H9 (cell line): ENCODE measurements around the gene RLF. TPM values are rescaled to one million over a fixed set of nuclear protein-coding genes. Genes with fewer than 3 reads are reported as not detected.

Experiments
- DNase-seq: peaks from one replicate; pipeline ENCODE4 v3.0.0-alpha.2; 2017
- H2AFZ ChIP-seq: one replicate; pipeline ENCODE4 v1.6.1; 2013; ENCODE audit warnings: mild to moderate bottlenecking, low read length, control low read depth, moderate library complexity
- H2AK5ac ChIP-seq: 2 replicates; pipeline ENCODE4 v1.6.1; 2013; ENCODE audit warnings: low read length, control low read depth, mixed read lengths; ENCODE audit not compliant: insufficient read length
- H2BK120ac ChIP-seq: one replicate; pipeline ENCODE4 v1.6.1; 2013; ENCODE audit warnings: low read depth, mild to moderate bottlenecking, low read length, control low read depth, inconsistent platforms; ENCODE audit not compliant: poor library complexity, severe bottlenecking
- H2BK12ac ChIP-seq: 2 replicates; pipeline ENCODE4 v1.6.1; 2013; ENCODE audit warnings: low read length, control low read depth, mixed read lengths, low read depth; ENCODE audit not compliant: insufficient read length
- H2BK15ac ChIP-seq: 2 replicates; pipeline ENCODE4 v1.6.1; 2013; ENCODE audit warnings: low read depth, low read length, control low read depth
- H2BK20ac ChIP-seq: one replicate; pipeline ENCODE4 v1.6.1; 2013; ENCODE audit warnings: low read depth, mild to moderate bottlenecking, low read length, control low read depth, inconsistent platforms; ENCODE audit not compliant: poor library complexity, severe bottlenecking
- H2BK5ac ChIP-seq: 2 replicates; pipeline ENCODE4 v1.6.1; 2013; ENCODE audit warnings: low read length, control low read depth, mixed read lengths; ENCODE audit not compliant: insufficient read length
- H3K14ac ChIP-seq: 2 replicates; pipeline ENCODE4 v1.6.1; 2013; ENCODE audit warnings: low read length, control low read depth; ENCODE audit not compliant: insufficient read depth
- H3K18ac ChIP-seq: 2 replicates; pipeline ENCODE4 v1.6.1; 2013; ENCODE audit warnings: low read depth, mild to moderate bottlenecking, mixed read lengths, low read length, control low read depth; ENCODE audit not compliant: insufficient read length
- H3K23ac ChIP-seq: 2 replicates; pipeline ENCODE4 v1.6.1; 2013; ENCODE audit warnings: low read length, control low read depth, mixed read lengths, low read depth; ENCODE audit not compliant: insufficient read length
- H3K23me2 ChIP-seq: 2 replicates; pipeline ENCODE4 v1.6.1; 2013; ENCODE audit warnings: low read depth, mild to moderate bottlenecking, mixed read lengths, low read length, control low read depth; ENCODE audit not compliant: insufficient read length, poor library complexity, severe bottlenecking
- H3K27ac ChIP-seq: 2 replicates; pipeline ENCODE4 v1.5.1; 2013; ENCODE audit warnings: low read length, control low read depth, mixed read lengths, low read depth; ENCODE audit not compliant: insufficient read length
- H3K27me3 ChIP-seq: 2 replicates; pipeline ENCODE4 v1.6.1; 2013; ENCODE audit warnings: low read length, control low read depth, inconsistent platforms; ENCODE audit not compliant: insufficient read depth
- H3K4ac ChIP-seq: 2 replicates; pipeline ENCODE4 v1.6.1; 2013; ENCODE audit warnings: low read depth, mild to moderate bottlenecking, control low read depth, inconsistent platforms, low read length, moderate library complexity
- H3K4me1 ChIP-seq: 2 replicates; pipeline ENCODE4 v1.6.1; 2013; ENCODE audit warnings: low read length, control low read depth, inconsistent platforms; ENCODE audit not compliant: insufficient read depth
- H3K4me2 ChIP-seq: 2 replicates; pipeline ENCODE4 v1.6.1; 2013; ENCODE audit warnings: low read length, control low read depth, mixed read lengths; ENCODE audit not compliant: insufficient read length, insufficient read depth
- H3K56ac ChIP-seq: 2 replicates; pipeline ENCODE4 v1.6.1; 2013; ENCODE audit warnings: low read depth, mild to moderate bottlenecking, mixed read lengths, low read length, control low read depth; ENCODE audit not compliant: insufficient read length
- H3K79me1 ChIP-seq: 2 replicates; pipeline ENCODE4 v1.6.1; 2013; ENCODE audit warnings: low read depth, mild to moderate bottlenecking, moderate library complexity, low read length, control low read depth, inconsistent platforms; ENCODE audit not compliant: insufficient read depth, poor library complexity, severe bottlenecking
- H3K79me2 ChIP-seq: 2 replicates; pipeline ENCODE4 v1.6.1; 2013; ENCODE audit warnings: low read length, control low read depth, inconsistent platforms; ENCODE audit not compliant: insufficient read depth
- H3K9ac ChIP-seq: 2 replicates; pipeline ENCODE4 v1.6.1; 2013; ENCODE audit warnings: low read length, control low read depth, mixed read lengths; ENCODE audit not compliant: insufficient read length; ENCODE audit errors: extremely low read depth
- H3K9me3 ChIP-seq: one replicate; pipeline ENCODE4 v1.6.1; 2013; ENCODE audit warnings: low read depth, low read length, inconsistent platforms; ENCODE audit not compliant: control insufficient read depth
- H3T11ph ChIP-seq: one replicate; pipeline ENCODE4 v1.6.1; 2013; ENCODE audit warnings: mild to moderate bottlenecking, low read length, control low read depth, inconsistent platforms
- H4K20me1 ChIP-seq: one replicate; pipeline ENCODE4 v1.6.1; 2013; ENCODE audit not compliant: control insufficient read depth, insufficient read length, insufficient read depth
- H4K5ac ChIP-seq: 2 replicates; pipeline ENCODE4 v1.6.1; 2013; ENCODE audit warnings: low read depth, mild to moderate bottlenecking, mixed read lengths, low read length, control low read depth; ENCODE audit not compliant: insufficient read length
- H4K8ac ChIP-seq: replicated peaks from 2 replicates; pipeline ENCODE4 v1.6.1; 2013; ENCODE audit warnings: low read length, control low read depth, mixed read lengths, low read depth; ENCODE audit not compliant: insufficient read length
- H4K91ac ChIP-seq: 2 replicates; pipeline ENCODE4 v1.6.1; 2013; ENCODE audit warnings: low read depth, mild to moderate bottlenecking, moderate library complexity, mixed read lengths, low read length, control low read depth; ENCODE audit not compliant: insufficient read length
- H3K27ac Mint-ChIP-seq, 3 experiments: 2 replicates in 2 of 3; 3 replicates in 1 of 3; pipeline ENCODE4 v1.8.0; 2020 to 2021; ENCODE audit warnings: mixed read lengths in 3 of 3, mild to moderate bottlenecking in 1 of 3, moderate library complexity in 1 of 3
- H3K27me3 Mint-ChIP-seq: 2 replicates; pipeline ENCODE4 v1.8.0; 2021; ENCODE audit warnings: low read depth, mild to moderate bottlenecking, moderate library complexity, mixed read lengths
- H3K36me3 Mint-ChIP-seq, 3 experiments: 2 replicates in 2 of 3; 3 replicates in 1 of 3; pipeline ENCODE4 v1.8.0; 2020 to 2021; ENCODE audit warnings: low read depth in 3 of 3, mixed read lengths in 3 of 3; ENCODE audit not compliant: insufficient read depth in 1 of 3
- H3K4me1 Mint-ChIP-seq, 2 experiments: 2 replicates each; pipeline ENCODE4 v1.8.0; 2020; ENCODE audit warnings: mixed read lengths in 2 of 2
- H3K4me3 Mint-ChIP-seq, 2 experiments: 2 replicates in 1 of 2; 3 replicates in 1 of 2; pipeline ENCODE4 v1.8.0; 2020 to 2021; ENCODE audit warnings: mild to moderate bottlenecking in 2 of 2, mixed read lengths in 2 of 2, moderate library complexity in 1 of 2
- H3K9me3 Mint-ChIP-seq, 2 experiments: 2 replicates in 1 of 2; 3 replicates in 1 of 2; pipeline ENCODE4 v1.8.0; 2020; ENCODE audit warnings: mild to moderate bottlenecking in 2 of 2, mixed read lengths in 2 of 2, moderate library complexity in 1 of 2
- CTCF ChIP-seq: fragments of 200-600 bp; sonication (generic); conservative IDR thresholded peaks from 3 replicates; pipeline ENCODE4 v1.8.0; 2021; ENCODE audit warnings: antibody characterized with exemption, mild to moderate bottlenecking
- WGBS: extraction: QIAGEN DNeasy Blood & Tissue Kit; methylation state at CpG from one replicate; pipeline ENCODE4 v1.1.7; 2013; ENCODE audit warnings: missing lambda C conversion rate, low lambda C conversion rate, mixed read lengths; ENCODE audit not compliant: insufficient read length; ENCODE audit errors: extremely low coverage; 5-methylcytosine and 5-hydroxymethylcytosine counted together
- total RNA-seq: library from RNA; stranded (reverse); gene quantifications from 2 replicates; pipeline ENCODE4 v1.2.1, GENCODE V29; 2021

RLF gene
- total RNA-seq, 1 experiment from 2014 or later: 19.2 TPM

- no peaks in the 10 kb centered on the region for H3K27me3 Mint-ChIP-seq
- Histone ChIP-seq H3K79me2 (no peaks in the 10 kb centered on the region), H3K79me1 (no peaks in the 10 kb centered on the region), H3K56ac (no peak overlapping the region), H3K27ac (no peak overlapping the region), H2BK20ac (no peak overlapping the region), H2BK120ac (no peak overlapping the region), H4K8ac (no peak overlapping the region), H4K20me1 (no peaks in the 10 kb centered on the region), H3K4me1 (no peaks in the 10 kb centered on the region), H2AK5ac (no peak overlapping the region), H3T11ph (no peak overlapping the region), H3K14ac (no peak overlapping the region), H4K91ac (no peak overlapping the region), H3K23ac (no peak overlapping the region), H3K18ac (no peak overlapping the region), H2BK5ac (no peak overlapping the region), H2BK12ac (no peak overlapping the region), H3K27me3 (peaks cover 2% of the 10 kb centered on the region; the same call in 1 of the 2 replicates), H4K5ac (no peak overlapping the region), H2AFZ (no peak overlapping the region), H3K4ac (no peak overlapping the region), H2BK15ac (no peak overlapping the region), H3K4me2 (no peak overlapping the region), H3K9ac (no peak overlapping the region), H3K9me3 (no peaks in the 10 kb centered on the region), H3K23me2 (no peaks in the 10 kb centered on the region)
- no peak for DNase-seq
- H3K4me3 Mint-ChIP-seq: no peak overlapping the region
- no peaks in the 10 kb centered on the region for H3K9me3 Mint-ChIP-seq
- peaks cover 17 to 36% (median 28%) of the 10 kb centered on the region in 3 experiments; a peak in 6 of 7 replicates for H3K36me3 Mint-ChIP-seq
- H3K27ac Mint-ChIP-seq: no peak overlapping the region
- no peaks in the 10 kb centered on the region for H3K4me1 Mint-ChIP-seq
- TF ChIP-seq CTCF: no peak
- WGBS: no CpG with 5 or more reads among the region's 2 CpGs
Measured at GRCh38 chr1:40240390-40240789, 79.2 kb downstream of the RLF start.
